ENCODE measurements around the gene ABRACL. TPM values are rescaled to one million over a fixed set of nuclear protein-coding genes. Genes with fewer than 3 reads are reported as not detected.

ABRACL gene
- total and polyA plus RNA-seq, 7 experiments from 2014 or later: 39.5 to 216 (median 108) TPM

GRCh38 chr6:139007428-139007827 is 21.1 kb upstream of the ABRACL start:
- H3K27me3 ChIP-seq (ENCODE audit: control insufficient read depth in 2 of 2, insufficient read depth in 2 of 2, low read length in 2 of 2): no peaks in the 10 kb centered on the region
- no peak for DNase-seq
- no peak overlapping the region for H3K4me3 Mint-ChIP-seq
- H3K27ac ChIP-seq (ENCODE audit: low read depth, low read length): no peak overlapping the region
- no peaks in the 10 kb centered on the region for H3K36me3 Mint-ChIP-seq
- no peaks in the 10 kb centered on the region for H3K4me1 ChIP-seq (ENCODE audit: control insufficient read depth in 2 of 2, insufficient read depth in 2 of 2, low read length in 2 of 2)
- POLR2A ChIA-PET: interaction anchor here (0.8 kb wide), 1 partner anchor 365 kb away, joined by 4 read pairs; no protein-coding TSS in a partner anchor
- H3K9me3 ChIP-seq (ENCODE audit: control insufficient read depth in 2 of 3, low read length in 3 of 3): no peaks in the 10 kb centered on the region
- H3K9me3 Mint-ChIP-seq: no peaks in the 10 kb centered on the region
- H3K27me3 Mint-ChIP-seq: peaks cover 0 to 6% (median 0%) of the 10 kb centered on the region in 5 donors
- no peak overlapping the region for H3K4me3 ChIP-seq (ENCODE audit: low read length)
- H3K36me3 ChIP-seq (ENCODE audit: control insufficient read depth in 2 of 3, insufficient read depth in 3 of 3, low read length in 3 of 3): no peaks in the 10 kb centered on the region
- no peak for ATAC-seq
- peaks cover 0 to 3% (median 0%) of the 10 kb centered on the region in 7 donors for H3K4me1 Mint-ChIP-seq
- CTCF ChIA-PET: no interaction called here
- intact Hi-C loops (cut with micrococcal nuclease): no loop called here
- no peak overlapping the region for H3K27ac Mint-ChIP-seq

GRCh38 chr6:139008117-139008516 is 20.4 kb upstream of the ABRACL start:
- ATAC-seq (no peak), DNase-seq (no peak)
- intact Hi-C loops (cut with micrococcal nuclease): no loop called here
- Mint-ChIP-seq H3K4me3 (no peak overlapping the region), H3K9me3 (no peaks in the 10 kb centered on the region), H3K27me3 (peaks cover 0 to 7% (median 3%) of the 10 kb centered on the region in 5 donors), H3K27ac (no peak overlapping the region), H3K4me1 (peaks cover 0 to 3% (median 0%) of the 10 kb centered on the region in 7 donors), H3K36me3 (no peaks in the 10 kb centered on the region)
- no peak overlapping the region for H3K27ac ChIP-seq (ENCODE audit: low read depth, low read length)
- ChIA-PET POLR2A (interaction anchor here (0.8 kb wide), 1 partner anchor 365 kb away, joined by 4 read pairs; no protein-coding TSS in a partner anchor), CTCF (no interaction called here)
- no peaks in the 10 kb centered on the region for H3K36me3 ChIP-seq (ENCODE audit: control insufficient read depth in 2 of 3, insufficient read depth in 3 of 3, low read length in 3 of 3)
- no peaks in the 10 kb centered on the region for H3K9me3 ChIP-seq (ENCODE audit: control insufficient read depth in 2 of 3, low read length in 3 of 3)
- H3K27me3 ChIP-seq (ENCODE audit: control insufficient read depth in 2 of 2, insufficient read depth in 2 of 2, low read length in 2 of 2): no peaks in the 10 kb centered on the region
- no peak overlapping the region for H3K4me3 ChIP-seq (ENCODE audit: low read length)
- H3K4me1 ChIP-seq (ENCODE audit: control insufficient read depth in 2 of 2, insufficient read depth in 2 of 2, low read length in 2 of 2): no peaks in the 10 kb centered on the region

GRCh38 chr6:139010674-139011073 is 17.9 kb upstream of the ABRACL start:
- Histone ChIP-seq H3K27ac (ENCODE audit: low read depth, low read length) (no peak overlapping the region), H3K27me3 (ENCODE audit: control insufficient read depth in 2 of 2, insufficient read depth in 2 of 2, low read length in 2 of 2) (no peaks in the 10 kb centered on the region), H3K36me3 (ENCODE audit: control insufficient read depth in 2 of 3, insufficient read depth in 3 of 3, low read length in 3 of 3) (no peaks in the 10 kb centered on the region), H3K9me3 (ENCODE audit: control insufficient read depth in 2 of 3, low read length in 3 of 3) (no peaks in the 10 kb centered on the region), H3K4me3 (ENCODE audit: low read length) (no peak overlapping the region), H3K4me1 (ENCODE audit: control insufficient read depth in 2 of 2, insufficient read depth in 2 of 2, low read length in 2 of 2) (no peaks in the 10 kb centered on the region)
- ATAC-seq (no peak), DNase-seq (no peak)
- ChIA-PET POLR2A (interaction anchor here (0.6 kb wide), 1 partner anchor 21 kb away, joined by 3 read pairs; no protein-coding TSS in a partner anchor), CTCF (interaction anchor here (0.7 kb wide), 1 partner anchor 19 kb away, joined by 3 read pairs; no protein-coding TSS in a partner anchor)
- peaks cover 0 to 11% (median 4%) of the 10 kb centered on the region in 5 donors for H3K27me3 Mint-ChIP-seq
- H3K27ac Mint-ChIP-seq: no peak overlapping the region
- H3K4me1 Mint-ChIP-seq: peaks cover 0 to 7% (median 2%) of the 10 kb centered on the region in 7 donors
- H3K4me3 Mint-ChIP-seq: no peak overlapping the region
- no peaks in the 10 kb centered on the region for H3K36me3 Mint-ChIP-seq
- H3K9me3 Mint-ChIP-seq: no peaks in the 10 kb centered on the region
- intact Hi-C loops (cut with micrococcal nuclease): no loop called here

- H3K9me3 ChIP-seq (ENCODE audit: control insufficient read depth in 2 of 3, low read length in 3 of 3): no peaks in the 10 kb centered on the region
- no peak for DNase-seq
- H3K4me1 Mint-ChIP-seq: peaks cover 0 to 15% (median 6%) of the 10 kb centered on the region in 7 donors
- peaks cover 0 to 11% (median 0%) of the 10 kb centered on the region in 5 donors for H3K27me3 Mint-ChIP-seq
- H3K4me3 ChIP-seq (ENCODE audit: low read length): no peak overlapping the region
- POLR2A ChIA-PET: interaction anchor here (0.5 kb wide), 1 partner anchor 426 kb away, joined by 5 read pairs; no protein-coding TSS in a partner anchor
- CTCF ChIA-PET: interaction anchor here (1.2 kb wide), 1 partner anchor 26 kb away, joined by 3 read pairs; no protein-coding TSS in a partner anchor
- H3K27ac Mint-ChIP-seq: no peak overlapping the region
- H3K4me1 ChIP-seq (ENCODE audit: control insufficient read depth in 2 of 2, insufficient read depth in 2 of 2, low read length in 2 of 2): peaks cover 0 to 5% of the 10 kb centered on the region in 2 donors
- H3K27ac ChIP-seq (ENCODE audit: low read depth, low read length): no peak overlapping the region
- no peaks in the 10 kb centered on the region for H3K9me3 Mint-ChIP-seq
- no peak for ATAC-seq
- H3K27me3 ChIP-seq (ENCODE audit: control insufficient read depth in 2 of 2, insufficient read depth in 2 of 2, low read length in 2 of 2): no peaks in the 10 kb centered on the region
- H3K36me3 ChIP-seq (ENCODE audit: control insufficient read depth in 2 of 3, insufficient read depth in 3 of 3, low read length in 3 of 3): no peaks in the 10 kb centered on the region
- H3K4me3 Mint-ChIP-seq: no peak overlapping the region
- no peaks in the 10 kb centered on the region for H3K36me3 Mint-ChIP-seq
- intact Hi-C loops (cut with micrococcal nuclease): no loop called here
Measured at GRCh38 chr6:139011980-139012379, 16.6 kb upstream of the ABRACL start.

- Histone ChIP-seq H3K27me3 (ENCODE audit: control insufficient read depth in 2 of 2, insufficient read depth in 2 of 2, low read length in 2 of 2) (no peaks in the 10 kb centered on the region), H3K27ac (ENCODE audit: low read depth, low read length) (no peak overlapping the region), H3K36me3 (ENCODE audit: control insufficient read depth in 2 of 3, insufficient read depth in 3 of 3, low read length in 3 of 3) (no peaks in the 10 kb centered on the region), H3K4me1 (ENCODE audit: control insufficient read depth in 2 of 2, insufficient read depth in 2 of 2, low read length in 2 of 2) (peaks cover 0 to 5% of the 10 kb centered on the region in 2 donors), H3K4me3 (ENCODE audit: low read length) (no peak overlapping the region), H3K9me3 (ENCODE audit: control insufficient read depth in 2 of 3, low read length in 3 of 3) (no peaks in the 10 kb centered on the region)
- Mint-ChIP-seq H3K27me3 (peaks cover 0 to 11% (median 0%) of the 10 kb centered on the region in 5 donors), H3K4me3 (no peak overlapping the region), H3K4me1 (peaks cover 0 to 19% (median 9%) of the 10 kb centered on the region in 7 donors), H3K27ac (no peak overlapping the region), H3K9me3 (peaks cover 0 to 1% (median 0%) of the 10 kb centered on the region in 11 donors), H3K36me3 (peaks cover 0 to 1% (median 0%) of the 10 kb centered on the region in 5 donors)
- no peak for DNase-seq
- CTCF ChIA-PET: interaction anchor here (0.6 kb wide), 2 partner anchors 9 to 997 kb away, joined by 3 read pairs; no protein-coding TSS in a partner anchor
- POLR2A ChIA-PET: interaction anchor here (1.0 kb wide), 1 partner anchor 131 kb away, joined by 3 read pairs; no protein-coding TSS in a partner anchor
- intact Hi-C loops (cut with micrococcal nuclease): no loop called here
- ATAC-seq: no peak
Measured at GRCh38 chr6:139013185-139013800, 15.3 kb upstream of the ABRACL start.

- no peaks in the 10 kb centered on the region for H3K9me3 ChIP-seq (ENCODE audit: control insufficient read depth in 2 of 3, low read length in 3 of 3)
- H3K36me3 Mint-ChIP-seq: peaks cover 0 to 3% (median 0%) of the 10 kb centered on the region in 5 donors
- peaks cover 0 to 11% (median 0%) of the 10 kb centered on the region in 5 donors for H3K27me3 Mint-ChIP-seq
- intact Hi-C loops (cut with micrococcal nuclease): no loop called here
- H3K27ac Mint-ChIP-seq: no peak overlapping the region
- ChIA-PET POLR2A (interaction anchor here (2.1 kb wide), 1 partner anchor 13 kb away, joined by 12 read pairs; no protein-coding TSS in a partner anchor), CTCF (no interaction called here)
- H3K4me3 ChIP-seq (ENCODE audit: low read length): no peak overlapping the region
- H3K4me3 Mint-ChIP-seq: no peak overlapping the region
- H3K27me3 ChIP-seq (ENCODE audit: control insufficient read depth in 2 of 2, insufficient read depth in 2 of 2, low read length in 2 of 2): no peaks in the 10 kb centered on the region
- H3K4me1 ChIP-seq (ENCODE audit: control insufficient read depth in 2 of 2, insufficient read depth in 2 of 2, low read length in 2 of 2): peaks cover 0 to 5% of the 10 kb centered on the region in 2 donors
- ATAC-seq: no peak
- no peaks in the 10 kb centered on the region for H3K36me3 ChIP-seq (ENCODE audit: control insufficient read depth in 2 of 3, insufficient read depth in 3 of 3, low read length in 3 of 3)
- peaks cover 0 to 23% (median 12%) of the 10 kb centered on the region in 7 donors for H3K4me1 Mint-ChIP-seq
- DNase-seq: no peak
- peaks cover 0 to 1% (median 0%) of the 10 kb centered on the region in 11 donors for H3K9me3 Mint-ChIP-seq
- H3K27ac ChIP-seq (ENCODE audit: low read depth, low read length): no peak overlapping the region
Measured at GRCh38 chr6:139014945-139015344, 13.6 kb upstream of the ABRACL start.
